Ishikawa (cell line): ENCODE results near the gene ARSB.

Experiments used
- CEBPB ChIP-seq: IDR thresholded peaks from 2 replicates; pipeline ENCODE4 v1.6.1; 2012
- CREB1 ChIP-seq: IDR thresholded peaks from 2 replicates; pipeline ENCODE4 v1.6.1; 2012; ENCODE audit warnings: low read depth
- EGR1 ChIP-seq: IDR thresholded peaks from 2 replicates; pipeline ENCODE4 v1.6.1; 2012
- EP300 ChIP-seq: IDR thresholded peaks from 2 replicates; pipeline ENCODE4 v1.6.1; 2012; ENCODE audit warnings: borderline replicate concordance
- FOXM1 ChIP-seq: IDR thresholded peaks from 2 replicates; pipeline ENCODE4 v1.6.1; 2012; ENCODE audit warnings: low read depth, borderline replicate concordance
- NFIC ChIP-seq: IDR thresholded peaks from 2 replicates; pipeline ENCODE4 v1.6.1; 2012
- RAD21 ChIP-seq: IDR thresholded peaks from 2 replicates; pipeline ENCODE4 v1.6.1; 2012; ENCODE audit warnings: low read depth
- REST ChIP-seq: IDR thresholded peaks from 2 replicates; pipeline ENCODE4 v1.6.1; 2012; ENCODE audit warnings: low read depth, mild to moderate bottlenecking
- TAF1 ChIP-seq: IDR thresholded peaks from 2 replicates; pipeline ENCODE4 v1.6.1; 2012; ENCODE audit warnings: low read depth, mild to moderate bottlenecking
- TCF12 ChIP-seq: IDR thresholded peaks from 2 replicates; pipeline ENCODE4 v1.6.1; 2012; ENCODE audit warnings: low read depth
- TEAD4 ChIP-seq: IDR thresholded peaks from 2 replicates; pipeline ENCODE4 v1.6.1; 2012
- YY1 ChIP-seq: IDR thresholded peaks from 2 replicates; pipeline ENCODE4 v1.6.1; 2012; ENCODE audit warnings: low read depth
- ZBTB7A ChIP-seq: IDR thresholded peaks from 2 replicates; pipeline ENCODE4 v1.6.1; 2012; ENCODE audit warnings: low read depth

- TF ChIP-seq TEAD4 (no peak), CEBPB (no peak), TCF12 (no peak), RAD21 (no peak), FOXM1 (no peak), CREB1 (no peak), ZBTB7A (no peak), TAF1 (no peak), YY1 (no peak), NFIC (no peak), EP300 (no peak), EGR1 (no peak), REST (no peak)
Measured at GRCh38 chr5:78760770-78761169, 224.3 kb downstream of the ARSB start.
